Measurements from ENCODE around the gene ERAL1. TPM values are rescaled to one million over a fixed set of nuclear protein-coding genes. Genes with fewer than 3 reads are reported as not detected.

The ERAL1 gene
- total and polyA plus RNA-seq, 2 experiments from 2014 or later, result 30.0 to 77.1 TPM

DNA sequence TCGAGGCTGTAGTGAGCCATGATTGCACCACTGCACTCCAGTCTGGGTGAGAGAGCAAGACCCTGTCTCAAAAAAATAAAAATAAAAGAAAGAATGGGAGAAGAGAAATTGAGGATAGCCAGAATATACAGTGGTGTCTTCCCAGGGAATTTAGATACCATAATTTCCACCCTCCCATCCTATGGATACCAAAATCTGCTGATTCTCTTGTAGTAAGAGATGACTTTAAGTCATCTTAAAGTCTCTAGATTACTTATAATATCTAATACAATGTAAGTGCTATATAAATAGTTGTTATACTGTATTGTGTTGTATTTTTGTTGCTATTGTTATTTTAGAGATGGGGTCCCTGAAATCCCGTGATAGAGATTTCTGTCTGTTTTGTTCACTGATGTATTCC lies 1.5 kb upstream of the ERAL1 start:
- H3K9me3 ChIP-seq (ENCODE audit: low read depth), result no peaks in the 10 kb centered on the region
- TF ChIP-seq EZH2phosphoT487 (IDR thresholded peaks at IDR 0.05; ENCODE audit: low read depth, severe bottlenecking, unreplicated experiment) (no peak), CTCF (IDR thresholded peaks at IDR 0.05; ENCODE audit: poor library complexity) (no peak), EZH2 (IDR thresholded peaks at IDR 0.05; ENCODE audit: borderline replicate concordance) (no peak)
- H3K4me2 ChIP-seq, result no peak overlapping the region

GRCh38 chr17:28855336-28855679 lies 492 bp downstream of the ERAL1 start:
- no peak for DNase-seq (ENCODE audit: low spot score)
- Histone ChIP-seq H3K27me3 (no peaks in the 10 kb centered on the region), H3K4me1 (ENCODE audit: insufficient read depth) (peaks cover 9% of the 10 kb centered on the region), H3K27ac (peak overlapping the region; percentile 57), H3K4me2 (peak overlapping the region; percentile 92), H3K36me3 (replicated peaks; ENCODE audit: insufficient read depth, low read depth) (no peaks in the 10 kb centered on the region), H3K9me2 (replicated peaks; ENCODE audit: insufficient read depth) (no peaks in the 10 kb centered on the region), H2AFZ (peak overlapping the region; percentile 67), H3K4me3 (peak overlapping the region; percentile 66), H4K20me1 (ENCODE audit: insufficient read depth, poor library complexity, severe bottlenecking) (no peaks in the 10 kb centered on the region), H3K9me3 (ENCODE audit: low read depth) (no peaks in the 10 kb centered on the region), H3K79me2 (peaks cover 13% of the 10 kb centered on the region)
- WGBS (ENCODE audit: low lambda C conversion rate, missing lambda C conversion rate), result 31% methylated on average over 5 of the region's 5 CpGs
- TF ChIP-seq EZH2phosphoT487 (IDR thresholded peaks at IDR 0.05; ENCODE audit: low read depth, severe bottlenecking, unreplicated experiment) (no peak), EZH2 (IDR thresholded peaks at IDR 0.05; ENCODE audit: borderline replicate concordance) (no peak), CTCF (IDR thresholded peaks at IDR 0.05; ENCODE audit: poor library complexity) (no peak)

More for the DNA sequence above, 1.5 kb upstream of the ERAL1 start:
- 91% methylated on average over 2 of the region's 2 CpGs for WGBS (ENCODE audit: low lambda C conversion rate, missing lambda C conversion rate)
- Histone ChIP-seq H3K27me3 (no peaks in the 10 kb centered on the region), H3K9me2 (replicated peaks; ENCODE audit: insufficient read depth) (no peaks in the 10 kb centered on the region), H3K27ac (no peak overlapping the region), H3K79me2 (peaks cover 13% of the 10 kb centered on the region), H3K4me1 (ENCODE audit: insufficient read depth) (peaks cover 9% of the 10 kb centered on the region), H3K36me3 (replicated peaks; ENCODE audit: insufficient read depth, low read depth) (no peaks in the 10 kb centered on the region), H2AFZ (no peak overlapping the region), H4K20me1 (ENCODE audit: insufficient read depth, poor library complexity, severe bottlenecking) (no peaks in the 10 kb centered on the region), H3K4me3 (no peak overlapping the region)
- DNase-seq (ENCODE audit: low spot score), result no peak

- Histone ChIP-seq H3K9me2 (replicated peaks; ENCODE audit: insufficient read depth) (no peaks in the 10 kb centered on the region), H4K20me1 (ENCODE audit: insufficient read depth, poor library complexity, severe bottlenecking) (no peaks in the 10 kb centered on the region), H3K36me3 (replicated peaks; ENCODE audit: insufficient read depth, low read depth) (no peaks in the 10 kb centered on the region), H3K4me3 (no peak overlapping the region), H3K4me2 (peak overlapping the region; percentile 92), H3K27ac (no peak overlapping the region), H3K27me3 (no peaks in the 10 kb centered on the region), H3K9me3 (ENCODE audit: low read depth) (no peaks in the 10 kb centered on the region), H3K79me2 (peaks cover 13% of the 10 kb centered on the region), H2AFZ (no peak overlapping the region), H3K4me1 (ENCODE audit: insufficient read depth) (peaks cover 9% of the 10 kb centered on the region)
- over 99% methylated on average over 5 of the region's 5 CpGs for WGBS (ENCODE audit: low lambda C conversion rate, missing lambda C conversion rate)
- TF ChIP-seq EZH2 (IDR thresholded peaks at IDR 0.05; ENCODE audit: borderline replicate concordance) (no peak), EZH2phosphoT487 (IDR thresholded peaks at IDR 0.05; ENCODE audit: low read depth, severe bottlenecking, unreplicated experiment) (no peak), CTCF (IDR thresholded peaks at IDR 0.05; ENCODE audit: poor library complexity) (no peak)
- no peak for DNase-seq (ENCODE audit: low spot score)
Measured at GRCh38 chr17:28856028-28856574, 1.3 kb downstream of the ERAL1 start.

Data from hepatocyte (in vitro differentiated cells).